WI38 (cell line): ENCODE measurements around the gene PRKCZ.
"Not testable (repeated sequence)": the region's sequence is repeated elsewhere in the genome, so short reads cannot be mapped to it uniquely, and the experiment has no call there.

Experiments
- H3K4me3 ChIP-seq: 2 replicates; pipeline ENCODE4 v1.5.1; 2011; ENCODE audit warnings: low read depth, mild to moderate bottlenecking, control low read depth, low read length
- CTCF ChIP-seq: IDR thresholded peaks from 2 replicates; pipeline ENCODE4 v1.5.1; 2012; ENCODE audit warnings: low read depth, mild to moderate bottlenecking, control low read depth, low read length

PRKCZ gene

GRCh38 chr1:2115008-2115641, 64.9 kb downstream of the PRKCZ start:
- no peak overlapping the region for H3K4me3 ChIP-seq
- no peak for TF ChIP-seq CTCF

- TF ChIP-seq CTCF, result no peak
- no peak overlapping the region for H3K4me3 ChIP-seq
These were observed 65.6 kb downstream of the PRKCZ start for GRCh38 chr1:2115702-2116341.

GRCh38 chr1:2119886-2120285, 69.7 kb downstream of the PRKCZ start:
- no peak overlapping the region for H3K4me3 ChIP-seq
- no peak for TF ChIP-seq CTCF

- H3K4me3 ChIP-seq, result no peak overlapping the region
These were observed 71.0 kb downstream of the PRKCZ start for GRCh38 chr1:2121101-2121691.

DNA sequence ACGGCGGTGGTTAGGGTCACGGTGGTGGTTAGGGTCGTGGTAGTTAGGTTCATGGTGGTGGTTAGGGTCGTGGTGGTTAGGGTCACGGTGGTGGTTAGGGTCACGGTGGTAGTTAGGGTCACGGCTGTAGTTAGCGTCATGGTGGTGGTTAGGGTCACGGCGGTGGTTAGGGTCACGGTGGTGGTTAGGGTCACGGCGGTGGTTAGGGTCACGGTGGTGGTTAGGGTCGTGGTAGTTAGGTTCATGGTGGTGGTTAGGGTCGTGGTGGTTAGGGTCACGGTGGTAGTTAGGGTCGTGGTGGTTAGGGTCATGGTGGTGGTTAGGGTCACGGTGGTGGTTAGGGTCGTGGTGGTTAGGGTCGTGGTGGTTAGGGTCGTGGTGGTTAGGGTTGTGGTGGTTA, 71.6 kb downstream of the PRKCZ start:
- H3K4me3 ChIP-seq, result not testable (repeated sequence)

More at GRCh38 chr1:2121101-2121691, 71.0 kb downstream of the PRKCZ start:
- TF ChIP-seq CTCF, result no peak

- H3K4me3 ChIP-seq, result no peak overlapping the region
- no peak for TF ChIP-seq CTCF
These were observed 74.4 kb downstream of the PRKCZ start for GRCh38 chr1:2124446-2125198.

DNA sequence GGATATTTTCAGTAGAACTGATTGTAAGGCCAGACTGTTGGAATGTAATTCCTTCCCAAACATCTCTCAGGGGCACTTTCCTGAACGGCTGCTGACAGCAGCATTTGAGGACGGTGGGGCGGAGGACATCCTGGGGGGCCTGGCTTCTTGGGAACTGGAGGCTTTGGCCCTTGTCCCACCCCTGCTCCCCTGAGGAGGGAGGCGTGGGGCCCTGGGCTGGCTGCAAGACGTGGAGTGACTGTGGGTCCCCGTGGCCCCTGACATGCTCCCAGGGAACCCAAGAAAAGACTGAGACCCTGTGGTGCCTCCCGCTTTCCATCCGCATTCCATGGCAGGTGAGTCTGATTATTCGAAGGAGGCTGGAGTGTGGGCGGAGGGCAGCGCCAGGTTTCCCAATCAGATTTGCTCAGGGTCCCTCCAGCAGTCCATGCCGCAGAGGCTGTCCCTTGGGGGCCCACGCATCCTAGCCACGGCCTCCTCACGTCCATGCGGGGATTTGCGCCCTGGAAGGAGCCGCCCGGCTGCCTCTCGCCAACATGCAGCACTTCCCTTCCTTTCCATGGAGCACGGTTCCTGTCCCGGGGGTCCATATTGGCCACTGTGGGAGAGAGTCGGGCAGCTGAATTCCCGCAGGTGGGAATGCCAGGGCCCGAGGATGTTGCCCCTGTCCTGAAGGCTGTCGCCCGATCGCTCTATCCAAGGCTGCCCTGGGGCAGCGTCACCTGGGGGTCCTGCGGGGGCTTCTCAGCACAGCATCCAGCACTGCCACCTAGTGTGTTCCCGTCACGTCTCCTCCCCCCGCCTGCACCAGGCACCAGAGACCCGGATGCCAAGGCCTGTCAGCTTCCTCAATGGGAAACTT, 75.4 kb downstream of the PRKCZ start:
- no peak overlapping the region for H3K4me3 ChIP-seq
- no peak for TF ChIP-seq CTCF
